ENCODE data around the gene RTP1. TPM values are rescaled to one million over a fixed set of nuclear protein-coding genes. Genes with fewer than 3 reads are reported as not detected.

Gene RTP1
- total RNA-seq, 1 experiment from 2014 or later: not detected

- no peak for TF ChIP-seq CEBPB (IDR thresholded peaks at IDR 0.05; ENCODE audit: low read depth)
- peak; percentile 87 for TF ChIP-seq SRF (IDR thresholded peaks at IDR 0.05; ENCODE audit: low read depth)
- TF ChIP-seq EZH2 (IDR thresholded peaks at IDR 0.05): no peak
- TF ChIP-seq, protein P1, sequence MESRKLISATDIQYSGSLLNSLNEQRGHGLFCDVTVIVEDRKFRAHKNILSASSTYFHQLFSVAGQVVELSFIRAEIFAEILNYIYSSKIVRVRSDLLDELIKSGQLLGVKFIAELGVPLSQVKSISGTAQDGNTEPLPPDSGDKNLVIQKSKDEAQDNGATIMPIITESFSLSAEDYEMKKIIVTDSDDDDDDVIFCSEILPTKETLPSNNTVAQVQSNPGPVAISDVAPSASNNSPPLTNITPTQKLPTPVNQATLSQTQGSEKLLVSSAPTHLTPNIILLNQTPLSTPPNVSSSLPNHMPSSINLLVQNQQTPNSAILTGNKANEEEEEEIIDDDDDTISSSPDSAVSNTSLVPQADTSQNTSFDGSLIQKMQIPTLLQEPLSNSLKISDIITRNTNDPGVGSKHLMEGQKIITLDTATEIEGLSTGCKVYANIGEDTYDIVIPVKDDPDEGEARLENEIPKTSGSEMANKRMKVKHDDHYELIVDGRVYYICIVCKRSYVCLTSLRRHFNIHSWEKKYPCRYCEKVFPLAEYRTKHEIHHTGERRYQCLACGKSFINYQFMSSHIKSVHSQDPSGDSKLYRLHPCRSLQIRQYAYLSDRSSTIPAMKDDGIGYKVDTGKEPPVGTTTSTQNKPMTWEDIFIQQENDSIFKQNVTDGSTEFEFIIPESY (IDR thresholded peaks at IDR 0.05; ENCODE audit: extremely low read depth, insufficient replicate concordance, low read length): no peak
- TF ChIP-seq RAD21 (IDR thresholded peaks at IDR 0.05; ENCODE audit: low read depth): no peak
- TF ChIP-seq EGR1 (IDR thresholded peaks at IDR 0.05; ENCODE audit: low read depth): no peak
- peak; percentile 55 for TF ChIP-seq JUND (IDR thresholded peaks at IDR 0.05)
- TF ChIP-seq MAX (IDR thresholded peaks at IDR 0.05): peak; percentile 2; the same call in 1 of the 2 replicates
- TF ChIP-seq, protein P2, sequence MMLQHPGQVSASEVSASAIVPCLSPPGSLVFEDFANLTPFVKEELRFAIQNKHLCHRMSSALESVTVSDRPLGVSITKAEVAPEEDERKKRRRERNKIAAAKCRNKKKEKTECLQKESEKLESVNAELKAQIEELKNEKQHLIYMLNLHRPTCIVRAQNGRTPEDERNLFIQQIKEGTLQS (IDR thresholded peaks at IDR 0.05): no peak
These were observed 10.4 kb upstream of the RTP1 start (continued) for GRCh38 chr3:187186801-187187421.

DNA sequence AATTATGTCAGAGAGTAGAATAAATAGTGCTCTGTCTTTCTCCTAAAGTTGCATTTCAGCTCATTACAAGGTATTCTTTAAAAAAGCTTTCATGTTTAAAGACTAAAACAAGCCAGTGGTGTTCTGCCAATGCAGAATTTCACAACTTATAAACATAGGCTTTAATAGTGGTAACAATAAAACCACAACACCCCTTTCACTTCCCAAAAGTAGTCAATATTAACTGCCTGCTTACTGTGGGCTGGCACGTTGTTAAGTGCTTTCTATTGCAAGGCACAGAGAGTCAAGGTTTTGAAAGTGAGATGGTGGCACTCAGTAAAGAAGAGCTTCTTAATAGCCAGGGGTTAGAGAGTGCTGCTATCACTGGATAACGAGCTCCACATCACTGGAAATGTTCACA is 8.4 kb upstream of the RTP1 start:
- Histone ChIP-seq H3K79me2 (ENCODE audit: insufficient read depth, low read length) (no peaks in the 10 kb centered on the region), H4K20me1 (ENCODE audit: insufficient read depth) (no peaks in the 10 kb centered on the region), H3K9ac (ENCODE audit: low read length) (no peak overlapping the region), H3K4me1 (ENCODE audit: control insufficient read depth in 1 of 2, insufficient read depth in 2 of 2, low read length in 2 of 2) (peaks cover 7 to 16% of the 10 kb centered on the region in 2 experiments; a peak in 3 of 4 replicates), H3K27ac (ENCODE audit: low read depth, low read length) (no peak overlapping the region), H3K9me2 (ENCODE audit: insufficient read depth) (no peaks in the 10 kb centered on the region), H3K4me3 (replicated peaks in 1 of 2; ENCODE audit: low read depth in 1 of 2, low read length in 2 of 2) (no peak overlapping the region), H3K9me3 (ENCODE audit: control insufficient read depth in 1 of 2, insufficient read depth in 1 of 2, low read depth in 1 of 2, low read length in 2 of 2) (no peaks in the 10 kb centered on the region), H3K4me2 (ENCODE audit: low read length) (no peak overlapping the region), H3K36me3 (ENCODE audit: control insufficient read depth in 1 of 2, insufficient read depth in 2 of 2, low read length in 2 of 2) (no peaks in the 10 kb centered on the region), H3K27me3 (ENCODE audit: insufficient read depth, low read length) (0 out of 2 replicates have a peak, but pooled peaks cover 7% of the 10 kb centered on the region), H2AFZ (ENCODE audit: low read depth, low read length, poor library complexity, severe bottlenecking) (no peak overlapping the region)
- ATAC-seq (no peak), DNase-seq (ENCODE audit: low read depth, low spot score) (no peak)
- CTCF ChIA-PET: no interaction called here
- intact Hi-C loops (cut with micrococcal nuclease): no loop called here
- RAD21 ChIA-PET (ENCODE audit: low non-redundant PET in 1 of 2, low total read pairs in 2 of 2, uncharacterized antibody in 2 of 2, unreplicated experiment in 2 of 2): no interaction called here
- no TSS peak for BruUV-seq (replicated peaks)
- POLR2A ChIA-PET: no interaction called here
- TF ChIP-seq ZNF274 (IDR thresholded peaks at IDR 0.05; ENCODE audit: low read depth, low read length) (no peak), CBX3 (IDR thresholded peaks at IDR 0.05; ENCODE audit: low read depth) (no peak), TCF7L2 (IDR thresholded peaks at IDR 0.05; ENCODE audit: borderline replicate concordance, extremely low read depth, insufficient read depth, insufficient read length) (no peak), POLR2AphosphoS5 (IDR thresholded peaks at IDR 0.05; ENCODE audit: low read depth, low read length) (no peak), JUND (IDR thresholded peaks at IDR 0.05) (no peak), ELF1 (IDR thresholded peaks at IDR 0.05; ENCODE audit: borderline replicate concordance, low read depth) (no peak), FOSL1 (IDR thresholded peaks at IDR 0.05; ENCODE audit: low read depth) (no peak), EZH2phosphoT487 (IDR thresholded peaks at IDR 0.05; ENCODE audit: borderline replicate concordance) (no peak)
- TF ChIP-seq, protein P3, sequence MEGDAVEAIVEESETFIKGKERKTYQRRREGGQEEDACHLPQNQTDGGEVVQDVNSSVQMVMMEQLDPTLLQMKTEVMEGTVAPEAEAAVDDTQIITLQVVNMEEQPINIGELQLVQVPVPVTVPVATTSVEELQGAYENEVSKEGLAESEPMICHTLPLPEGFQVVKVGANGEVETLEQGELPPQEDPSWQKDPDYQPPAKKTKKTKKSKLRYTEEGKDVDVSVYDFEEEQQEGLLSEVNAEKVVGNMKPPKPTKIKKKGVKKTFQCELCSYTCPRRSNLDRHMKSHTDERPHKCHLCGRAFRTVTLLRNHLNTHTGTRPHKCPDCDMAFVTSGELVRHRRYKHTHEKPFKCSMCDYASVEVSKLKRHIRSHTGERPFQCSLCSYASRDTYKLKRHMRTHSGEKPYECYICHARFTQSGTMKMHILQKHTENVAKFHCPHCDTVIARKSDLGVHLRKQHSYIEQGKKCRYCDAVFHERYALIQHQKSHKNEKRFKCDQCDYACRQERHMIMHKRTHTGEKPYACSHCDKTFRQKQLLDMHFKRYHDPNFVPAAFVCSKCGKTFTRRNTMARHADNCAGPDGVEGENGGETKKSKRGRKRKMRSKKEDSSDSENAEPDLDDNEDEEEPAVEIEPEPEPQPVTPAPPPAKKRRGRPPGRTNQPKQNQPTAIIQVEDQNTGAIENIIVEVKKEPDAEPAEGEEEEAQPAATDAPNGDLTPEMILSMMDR (IDR thresholded peaks at IDR 0.05 in 2 of 3, conservative IDR thresholded peaks at IDR 0.05 in 1 of 3; ENCODE audit: borderline replicate concordance in 1 of 3, insufficient read depth in 1 of 3, low read depth in 2 of 3, low read length in 2 of 3): no peak
- TF ChIP-seq, protein P1 (IDR thresholded peaks at IDR 0.05; ENCODE audit: extremely low read depth, insufficient replicate concordance, low read length): no peak
